AG09309 (cell line): Measurements from ENCODE around the gene WFDC1.
"Not testable (repeated sequence)": the region's sequence is repeated elsewhere in the genome, so short reads cannot be mapped to it uniquely, and the experiment has no call there.

Source experiments
- DNase-seq: peaks from one replicate; pipeline ENCODE4 v3.0.0-alpha.2; 2010; ENCODE audit warnings: low read depth
- H3K4me3 ChIP-seq: 2 replicates; pipeline ENCODE4 v1.5.1; 2011; ENCODE audit warnings: mild to moderate bottlenecking, low read depth, low read length, moderate library complexity; ENCODE audit not compliant: control insufficient read depth
- TF ChIP-seq, protein P1 (sequence below): IDR thresholded peaks from 2 replicates; pipeline ENCODE4 v1.5.1; 2011; ENCODE audit warnings: mild to moderate bottlenecking, low read depth, low read length, inconsistent platforms; ENCODE audit not compliant: insufficient read depth, control insufficient read depth; ENCODE audit errors: missing control alignments

The WFDC1 gene

DNA sequence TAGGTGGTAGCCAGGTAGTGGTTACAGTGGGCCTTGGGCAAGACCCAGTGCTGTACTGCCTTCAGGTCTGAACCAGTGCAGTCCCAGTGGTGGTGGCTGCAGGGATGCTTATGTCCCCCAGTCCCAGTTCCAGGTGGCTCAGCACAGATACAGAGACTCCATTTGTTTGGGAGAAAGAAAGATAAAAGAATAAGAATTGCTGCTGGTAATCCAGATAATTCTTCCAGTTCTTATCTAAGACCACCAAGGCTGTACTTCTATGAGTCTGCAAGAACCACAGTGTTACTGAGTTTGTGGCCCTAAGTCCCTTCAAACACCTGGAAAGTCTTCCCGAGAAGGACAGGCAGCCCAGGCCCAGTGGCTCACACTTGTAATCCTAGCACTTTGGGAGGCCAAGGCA lies 39.8 kb downstream of the WFDC1 start:
- TF ChIP-seq, protein P1, sequence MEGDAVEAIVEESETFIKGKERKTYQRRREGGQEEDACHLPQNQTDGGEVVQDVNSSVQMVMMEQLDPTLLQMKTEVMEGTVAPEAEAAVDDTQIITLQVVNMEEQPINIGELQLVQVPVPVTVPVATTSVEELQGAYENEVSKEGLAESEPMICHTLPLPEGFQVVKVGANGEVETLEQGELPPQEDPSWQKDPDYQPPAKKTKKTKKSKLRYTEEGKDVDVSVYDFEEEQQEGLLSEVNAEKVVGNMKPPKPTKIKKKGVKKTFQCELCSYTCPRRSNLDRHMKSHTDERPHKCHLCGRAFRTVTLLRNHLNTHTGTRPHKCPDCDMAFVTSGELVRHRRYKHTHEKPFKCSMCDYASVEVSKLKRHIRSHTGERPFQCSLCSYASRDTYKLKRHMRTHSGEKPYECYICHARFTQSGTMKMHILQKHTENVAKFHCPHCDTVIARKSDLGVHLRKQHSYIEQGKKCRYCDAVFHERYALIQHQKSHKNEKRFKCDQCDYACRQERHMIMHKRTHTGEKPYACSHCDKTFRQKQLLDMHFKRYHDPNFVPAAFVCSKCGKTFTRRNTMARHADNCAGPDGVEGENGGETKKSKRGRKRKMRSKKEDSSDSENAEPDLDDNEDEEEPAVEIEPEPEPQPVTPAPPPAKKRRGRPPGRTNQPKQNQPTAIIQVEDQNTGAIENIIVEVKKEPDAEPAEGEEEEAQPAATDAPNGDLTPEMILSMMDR: no peak
- H3K4me3 ChIP-seq: no peak overlapping the region
- DNase-seq: no peak

- DNase-seq: not testable (repeated sequence)
Measured at GRCh38 chr16:84337236-84337635, 42.6 kb downstream of the WFDC1 start.

GRCh38 chr16:84339311-84339710 lies 44.6 kb downstream of the WFDC1 start:
- DNase-seq: no peak
- TF ChIP-seq, protein P1: no peak
- H3K4me3 ChIP-seq: no peak overlapping the region

More at GRCh38 chr16:84337236-84337635, 42.6 kb downstream of the WFDC1 start:
- not testable (repeated sequence) for H3K4me3 ChIP-seq

DNA sequence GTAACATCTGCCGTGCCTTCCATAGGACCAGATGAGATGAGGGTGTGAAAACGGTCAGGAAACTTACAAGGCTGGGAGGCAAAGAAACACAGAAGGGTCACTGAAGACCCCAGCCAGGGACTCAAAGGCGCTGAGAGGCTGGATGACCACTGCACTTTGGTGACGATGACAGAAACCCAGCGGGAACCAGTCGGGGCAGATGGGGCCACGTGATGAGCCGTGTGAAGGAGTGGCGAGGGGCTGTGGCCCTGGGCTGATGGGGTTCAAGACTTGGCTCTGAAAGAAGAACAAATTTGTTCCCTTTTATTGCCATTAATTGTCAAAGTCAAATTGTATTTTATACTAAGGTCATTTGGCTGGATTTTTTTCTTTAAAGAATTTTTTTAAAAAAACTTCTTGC lies 45.1 kb downstream of the WFDC1 start:
- H3K4me3 ChIP-seq: no peak overlapping the region
- no peak for DNase-seq
- TF ChIP-seq, protein P1: no peak

DNA sequence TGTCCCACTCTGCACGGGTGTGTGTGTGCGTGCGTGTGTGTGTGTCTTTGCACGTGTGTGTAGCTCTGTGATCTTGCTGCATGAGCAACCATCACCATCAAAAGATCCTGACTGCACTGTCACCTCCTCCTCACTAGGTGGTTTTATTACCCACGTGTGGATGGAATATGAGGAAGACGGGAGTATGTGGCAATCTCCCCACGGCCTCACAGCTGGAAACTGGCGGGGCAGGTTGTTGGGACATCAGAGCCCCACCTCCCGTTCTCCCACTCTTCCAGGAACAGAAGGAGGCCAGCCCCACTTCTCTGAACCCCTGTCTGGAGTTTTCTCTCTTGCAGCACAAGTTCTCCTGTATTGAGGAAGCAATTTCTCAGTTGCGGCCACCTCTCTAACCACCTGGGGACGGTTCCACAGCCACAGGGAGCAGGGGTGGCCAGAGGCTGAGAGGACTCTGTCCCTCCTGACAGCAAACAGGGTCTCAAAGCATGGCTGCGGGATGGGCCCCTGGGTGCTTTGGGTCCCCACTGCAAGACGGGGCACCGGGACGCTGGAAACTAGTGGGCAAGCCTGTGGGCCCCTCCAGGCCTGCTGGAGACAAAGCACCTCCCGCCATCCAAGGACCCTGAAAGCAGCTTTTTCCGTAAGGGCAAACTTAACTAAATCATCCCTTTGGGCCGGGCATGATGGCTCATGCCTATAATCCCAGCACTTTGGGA lies 45.8 kb downstream of the WFDC1 start:
- H3K4me3 ChIP-seq: no peak overlapping the region
- TF ChIP-seq, protein P1: no peak
- no peak for DNase-seq

GRCh38 chr16:84341528-84342295 lies 47.0 kb downstream of the WFDC1 start:
- no peak for DNase-seq
- H3K4me3 ChIP-seq: no peak overlapping the region

DNA sequence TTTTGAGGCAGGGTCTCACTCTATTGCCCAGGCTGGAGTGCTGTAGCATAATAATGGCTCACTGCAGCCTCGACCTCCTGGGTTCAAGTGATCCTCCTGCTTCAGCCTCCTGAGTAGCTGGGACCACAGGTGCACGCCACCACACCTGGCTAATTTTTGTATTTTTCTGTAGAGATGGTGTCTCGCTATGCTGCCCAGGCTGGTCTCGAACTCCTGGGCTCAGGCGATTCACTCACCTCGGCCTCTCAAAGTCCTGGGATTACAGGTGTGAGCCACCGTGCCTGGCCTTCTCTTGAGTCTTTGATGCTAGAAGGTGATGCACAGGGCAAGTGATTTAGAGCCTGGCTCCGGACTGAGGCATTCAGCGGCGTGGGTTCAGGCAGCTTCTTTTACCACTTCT lies 49.1 kb downstream of the WFDC1 start:
- not testable (repeated sequence) for H3K4me3 ChIP-seq, DNase-seq

More at GRCh38 chr16:84341528-84342295, 47.0 kb downstream of the WFDC1 start:
- TF ChIP-seq, protein P1: no peak
